IPS-20b (cell line): ENCODE measurements around the gene SORL1.

ENCODE experiments used
- H3K27ac ChIP-seq: one replicate; pipeline ENCODE4 v1.5.1; 2013; ENCODE audit warnings: low read length
- H3K27me3 ChIP-seq: 2 replicates; pipeline ENCODE4 v1.6.1; 2013; ENCODE audit warnings: mild to moderate bottlenecking, low read length, inconsistent platforms; ENCODE audit not compliant: insufficient read depth
- H3K36me3 ChIP-seq: 2 replicates; pipeline ENCODE4 v1.6.1; 2013; ENCODE audit warnings: low read depth, mild to moderate bottlenecking, inconsistent platforms, low read length, moderate library complexity; ENCODE audit not compliant: insufficient read depth
- H3K4me1 ChIP-seq: 2 replicates; pipeline ENCODE4 v1.6.1; 2013; ENCODE audit warnings: mild to moderate bottlenecking, control low read depth, inconsistent platforms, low read length, moderate library complexity; ENCODE audit not compliant: insufficient read depth
- H3K4me3 ChIP-seq: 2 replicates; pipeline ENCODE4 v1.5.1; 2013; ENCODE audit warnings: mild to moderate bottlenecking, low read length, inconsistent platforms
- H3K9ac ChIP-seq: 2 replicates; pipeline ENCODE4 v1.6.1; 2013; ENCODE audit warnings: low read depth, mild to moderate bottlenecking, inconsistent platforms, low read length, moderate library complexity
- H3K9me3 ChIP-seq: 2 replicates; pipeline ENCODE4 v1.6.1; 2013; ENCODE audit warnings: mild to moderate bottlenecking, low read depth, low read length, inconsistent platforms; ENCODE audit not compliant: insufficient read depth

Gene SORL1

DNA sequence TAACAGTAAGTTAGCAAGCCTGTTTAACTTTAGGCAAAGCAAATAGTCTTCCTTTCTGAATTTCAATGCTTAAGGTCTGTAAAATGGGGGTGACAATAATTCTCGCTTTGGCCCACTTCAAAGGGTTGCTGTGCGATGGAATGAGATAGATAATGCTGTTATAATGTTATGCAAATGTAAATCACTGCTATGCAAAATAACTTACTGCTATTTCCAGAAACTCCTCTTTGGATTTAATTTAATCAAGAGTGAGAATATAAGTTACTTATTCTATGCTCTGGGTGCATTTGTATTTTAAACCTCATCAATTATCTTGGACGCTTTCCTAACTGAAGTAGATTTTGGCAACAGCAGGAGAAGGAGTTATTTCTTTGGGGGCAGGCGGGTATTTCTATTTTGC is 4.1 kb upstream of the SORL1 start:
- H3K4me3 ChIP-seq = no peak overlapping the region
- H3K9me3 ChIP-seq = no peaks in the 10 kb centered on the region
- H3K27ac ChIP-seq = no peak overlapping the region
- H3K36me3 ChIP-seq = no peaks in the 10 kb centered on the region
- H3K9ac ChIP-seq = no peak overlapping the region
- H3K27me3 ChIP-seq = peaks cover 14% of the 10 kb centered on the region
- H3K4me1 ChIP-seq = peaks cover 23% of the 10 kb centered on the region

DNA sequence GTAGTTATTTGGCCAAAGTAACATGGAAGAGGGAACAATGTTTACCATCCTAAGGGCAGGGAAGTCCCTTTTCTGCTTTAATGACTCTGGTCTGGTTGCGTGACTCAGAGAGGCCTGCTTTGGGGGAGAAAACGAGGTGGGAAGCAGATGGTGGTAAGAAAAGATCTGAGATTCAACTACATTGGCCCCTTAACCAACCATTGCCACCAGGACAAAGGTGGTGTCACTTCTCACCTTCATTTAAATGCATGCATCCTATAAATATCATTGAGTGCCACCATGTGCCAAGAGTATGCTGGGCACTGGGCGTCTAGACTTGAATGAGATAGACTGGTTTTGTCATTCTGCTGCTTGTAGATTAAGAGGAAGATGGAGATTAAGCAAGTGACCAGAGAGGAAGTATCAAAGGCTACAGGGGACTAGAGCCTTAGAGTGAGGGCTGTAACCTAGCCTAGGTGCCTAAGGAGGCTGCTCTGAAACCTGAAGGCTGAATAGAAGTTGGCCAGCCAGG is 3.6 kb upstream of the SORL1 start:
- peaks cover 27% of the 10 kb centered on the region for H3K4me1 ChIP-seq
- no peak overlapping the region for H3K27ac ChIP-seq
- H3K9ac ChIP-seq = no peak overlapping the region
- H3K9me3 ChIP-seq = no peaks in the 10 kb centered on the region
- H3K27me3 ChIP-seq = peaks cover 14% of the 10 kb centered on the region
- no peaks in the 10 kb centered on the region for H3K36me3 ChIP-seq
- H3K4me3 ChIP-seq = no peak overlapping the region

- Histone ChIP-seq H3K4me3 (no peak overlapping the region), H3K36me3 (no peaks in the 10 kb centered on the region), H3K9ac (no peak overlapping the region), H3K4me1 (peaks cover 28% of the 10 kb centered on the region), H3K9me3 (no peaks in the 10 kb centered on the region), H3K27me3 (peaks cover 14% of the 10 kb centered on the region), H3K27ac (no peak overlapping the region)
These were observed 3.0 kb upstream of the SORL1 start for GRCh38 chr11:121449123-121449522.

- Histone ChIP-seq H3K9me3 (no peaks in the 10 kb centered on the region), H3K9ac (no peak overlapping the region), H3K27ac (no peak overlapping the region), H3K36me3 (no peaks in the 10 kb centered on the region), H3K4me1 (peaks cover 30% of the 10 kb centered on the region), H3K27me3 (peaks cover 14% of the 10 kb centered on the region), H3K4me3 (no peak overlapping the region)
These were observed 2.5 kb upstream of the SORL1 start for GRCh38 chr11:121449626-121450025.

DNA sequence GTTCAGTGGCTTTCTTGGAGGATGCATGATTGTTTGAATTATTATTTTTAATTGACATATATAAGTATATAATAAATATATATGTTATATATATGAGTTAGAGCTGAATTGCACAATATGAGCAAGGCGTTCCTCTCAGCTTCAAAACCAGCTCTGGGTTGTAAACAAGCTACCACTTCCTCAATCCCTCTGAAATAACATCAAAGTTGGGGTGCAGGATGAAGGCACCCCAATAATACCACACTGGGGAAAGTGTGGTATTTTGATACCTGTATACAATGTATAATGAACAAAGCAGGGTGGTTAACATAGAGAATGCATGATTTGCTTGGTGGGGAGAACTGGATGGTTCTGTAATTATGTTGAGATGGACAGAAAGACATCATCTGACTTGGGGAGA is 1.7 kb upstream of the SORL1 start:
- Histone ChIP-seq H3K4me3 (no peak overlapping the region), H3K36me3 (no peaks in the 10 kb centered on the region), H3K27me3 (peaks cover 14% of the 10 kb centered on the region), H3K4me1 (peaks cover 30% of the 10 kb centered on the region), H3K9ac (no peak overlapping the region), H3K9me3 (no peaks in the 10 kb centered on the region), H3K27ac (no peak overlapping the region)

GRCh38 chr11:121451178-121451985 is 732 bp upstream of the SORL1 start:
- Histone ChIP-seq H3K27ac (no peak overlapping the region), H3K9me3 (no peaks in the 10 kb centered on the region), H3K9ac (peak overlapping the region; percentile 77), H3K27me3 (peaks cover 14% of the 10 kb centered on the region), H3K4me1 (peaks cover 20% of the 10 kb centered on the region), H3K36me3 (no peaks in the 10 kb centered on the region), H3K4me3 (peak overlapping the region; percentile 68)

DNA sequence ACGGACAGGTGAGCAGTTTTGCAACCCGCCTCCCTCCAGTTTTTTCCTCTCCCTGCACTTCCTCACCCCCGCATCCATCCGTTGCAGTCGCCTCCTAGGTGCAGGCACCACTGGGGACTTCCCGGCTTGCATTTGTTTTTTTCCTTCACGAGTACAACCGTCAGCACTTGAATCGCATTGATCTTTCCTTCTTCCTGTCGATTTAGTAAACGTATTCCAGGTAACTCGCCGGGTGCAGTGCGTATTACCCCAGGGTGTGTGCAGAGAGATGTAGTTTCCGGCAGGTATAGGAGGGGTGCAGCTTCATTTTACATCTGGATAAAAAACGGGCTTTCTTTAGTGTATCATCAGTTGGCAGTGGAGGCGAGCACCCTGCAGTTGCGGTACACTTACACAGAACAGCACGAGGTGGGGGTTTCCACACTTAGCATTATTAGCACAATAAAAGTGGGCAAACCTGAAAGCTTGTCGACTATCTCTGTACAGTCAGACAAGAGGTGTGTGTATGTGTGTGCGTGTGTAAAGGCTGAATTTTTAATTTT is 566 bp downstream of the SORL1 start, which contains the start of gene SORL1-AS1:
TSS of gene SORL1-AS1 (minus strand) at position 359 of the 542 bp plus-strand sequence.
- no peaks in the 10 kb centered on the region for H3K9me3 ChIP-seq
- H3K36me3 ChIP-seq = no peaks in the 10 kb centered on the region
- H3K9ac ChIP-seq = peak within 1 kb of the TSS; percentile 93
- H3K27me3 ChIP-seq = peaks cover 14% of the 10 kb centered on the region
- peaks cover 22% of the 10 kb centered on the region for H3K4me1 ChIP-seq
- H3K27ac ChIP-seq = no peak within 1 kb of the TSS
- H3K4me3 ChIP-seq = peak within 1 kb of the TSS; percentile 92

DNA sequence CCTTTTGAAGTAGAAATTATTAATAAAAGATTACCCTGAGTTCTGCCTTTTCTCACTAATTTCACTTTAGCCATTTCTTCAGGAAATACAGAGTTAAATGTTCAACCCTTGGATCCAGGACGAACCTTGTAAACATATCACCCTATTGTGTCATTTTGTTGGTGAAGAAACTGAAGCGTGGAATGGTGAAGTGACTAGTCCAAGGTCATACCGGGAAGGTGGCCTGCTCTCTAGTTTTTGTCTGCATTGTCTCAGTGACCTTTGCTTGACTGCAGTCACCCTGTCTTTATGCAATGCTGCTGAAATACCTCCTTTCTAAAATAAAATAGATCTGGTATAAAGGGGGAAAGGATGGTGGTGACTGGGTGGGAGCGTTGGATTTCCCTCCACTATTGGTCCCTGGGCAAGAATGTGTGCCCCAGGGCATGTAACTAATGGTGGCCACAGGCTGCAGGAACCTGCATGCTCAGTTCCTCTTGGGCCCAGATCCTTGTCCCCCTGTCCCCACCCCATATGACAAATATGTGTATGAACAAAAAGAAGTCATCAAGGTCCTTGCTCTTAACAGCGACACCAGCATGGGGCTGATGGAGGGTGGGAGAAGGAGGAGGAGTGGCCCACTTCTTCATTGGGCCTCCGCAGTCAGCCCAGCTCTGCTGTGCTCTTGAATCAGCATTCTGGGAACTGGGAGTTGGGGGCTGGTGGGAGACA is 1.6 kb downstream of the SORL1 start:
- H3K36me3 ChIP-seq = peaks cover 3% of the 10 kb centered on the region; the same call in 1 of the 2 replicates
- no peaks in the 10 kb centered on the region for H3K9me3 ChIP-seq
- peak overlapping the region; percentile 93; the same call in 1 of the 2 replicates for H3K9ac ChIP-seq
- H3K4me1 ChIP-seq = peaks cover 33% of the 10 kb centered on the region
- peak overlapping the region; percentile 92 for H3K4me3 ChIP-seq
- no peak overlapping the region for H3K27ac ChIP-seq
- H3K27me3 ChIP-seq = peaks cover 14% of the 10 kb centered on the region

GRCh38 chr11:121455115-121455514 is 3.0 kb downstream of the SORL1 start:
- Histone ChIP-seq H3K4me1 (peaks cover 34% of the 10 kb centered on the region), H3K9me3 (no peaks in the 10 kb centered on the region), H3K4me3 (no peak overlapping the region), H3K27me3 (peaks cover 14% of the 10 kb centered on the region), H3K9ac (0 out of 2 replicates have a peak overlapping the region, but pooled peaks have one; percentile 4), H3K27ac (no peak overlapping the region), H3K36me3 (peaks cover 6% of the 10 kb centered on the region; the same call in 1 of the 2 replicates)

GRCh38 chr11:121456151-121456550 is 4.0 kb downstream of the SORL1 start:
- no peak overlapping the region for H3K27ac ChIP-seq
- no peak overlapping the region for H3K9ac ChIP-seq

GRCh38 chr11:121456816-121457431 is 4.8 kb downstream of the SORL1 start:
- no peak overlapping the region for H3K4me3 ChIP-seq
- H3K27ac ChIP-seq = no peak overlapping the region
- H3K27me3 ChIP-seq = no peaks in the 10 kb centered on the region; the same call in 1 of the 2 replicates
- peaks cover 30% of the 10 kb centered on the region; the same call in 1 of the 2 replicates for H3K4me1 ChIP-seq
- peaks cover 6% of the 10 kb centered on the region; the same call in 1 of the 2 replicates for H3K36me3 ChIP-seq
- H3K9me3 ChIP-seq = no peaks in the 10 kb centered on the region
- H3K9ac ChIP-seq = no peak overlapping the region

More at GRCh38 chr11:121456151-121456550, 4.0 kb downstream of the SORL1 start:
- Histone ChIP-seq H3K4me1 (peaks cover 34% of the 10 kb centered on the region), H3K9me3 (no peaks in the 10 kb centered on the region), H3K4me3 (no peak overlapping the region), H3K27me3 (peaks cover 5% of the 10 kb centered on the region), H3K36me3 (peaks cover 6% of the 10 kb centered on the region; the same call in 1 of the 2 replicates)
